Panc1 (cell line): ENCODE results near the gene TLE1. TPM values are rescaled to one million over a fixed set of nuclear protein-coding genes. Genes with fewer than 3 reads are reported as not detected.

ENCODE experiments used
- ATAC-seq: fragments of 200-7000 bp; cut with Tn5 transposase; 2 replicates; pipeline ENCODE4 v1.9.1; 2020; ENCODE audit warnings: mild to moderate bottlenecking, moderate library complexity
- BruUV-seq: library from RNA; stranded (reverse); fragments of 400-500 nt; replicated peaks from 2 replicates; lab custom pipeline; 2021; lab: Mats Ljungman, UMichigan
- CTCF ChIA-PET: fragments of 300-600 bp; sonication (Branson Sonifier 250); formaldehyde crosslinking; loops from one replicate; lab custom pipeline; 2022; ENCODE audit warnings: antibody characterized with exemption; lab: Charles Lee
- POLR2A ChIA-PET: fragments of 300-600 bp; sonication (Branson Sonifier 250); formaldehyde crosslinking; loops from one replicate; lab custom pipeline; 2022; ENCODE audit warnings: antibody characterized with exemption; lab: Charles Lee
- DNase-seq: peaks from one replicate; pipeline ENCODE4 v3.0.0-alpha.2; 2010; ENCODE audit warnings: low read depth, low spot score
- H3K27ac ChIP-seq: 2 replicates; pipeline ENCODE4 v1.5.1; 2011; ENCODE audit warnings: mild to moderate bottlenecking, low read length, inconsistent platforms
- H3K27me3 ChIP-seq: fragments of 200-500 bp; sonication (Bioruptor generic); 2 replicates; pipeline ENCODE4 v1.6.0; 2014; ENCODE audit warnings: low read length, inconsistent platforms; ENCODE audit not compliant: control insufficient read depth, insufficient read depth
- H3K36me3 ChIP-seq: fragments of 200-500 bp; sonication (Bioruptor generic); 2 replicates; pipeline ENCODE4 v1.5.1; 2014; ENCODE audit warnings: inconsistent platforms, mild to moderate bottlenecking, low read length, moderate library complexity; ENCODE audit not compliant: control insufficient read depth, insufficient read depth
- H3K4me1 ChIP-seq: 2 replicates; pipeline ENCODE4 v1.5.1; 2011; ENCODE audit warnings: inconsistent platforms, mild to moderate bottlenecking, low read length, moderate library complexity; ENCODE audit not compliant: control insufficient read depth, insufficient read depth
- H3K4me3 ChIP-seq, 2 experiments: 2 replicates each; pipeline ENCODE4 v1.5.1; 2011 to 2012; ENCODE audit warnings: low read depth in 2 of 2, low read length in 2 of 2, mild to moderate bottlenecking in 2 of 2, inconsistent platforms in 1 of 2, moderate library complexity in 1 of 2
- H3K9me3 ChIP-seq: fragments of 200-500 bp; sonication (Bioruptor generic); 2 replicates; pipeline ENCODE4 v1.5.1; 2014; ENCODE audit warnings: low read depth, mild to moderate bottlenecking, inconsistent platforms, low read length, moderate library complexity; ENCODE audit not compliant: control insufficient read depth, insufficient read depth
- POLR2AphosphoS5 ChIP-seq: IDR thresholded peaks from 2 replicates; pipeline ENCODE4 v1.6.1; 2012; ENCODE audit warnings: mild to moderate bottlenecking, low read depth, low read length, moderate library complexity
- REST ChIP-seq, 2 experiments: IDR thresholded peaks; 2 replicates each; pipeline ENCODE4 v1.6.1; 2011 to 2012; ENCODE audit warnings: low read depth in 2 of 2, control low read depth in 1 of 2, low read length in 1 of 2, mild to moderate bottlenecking in 1 of 2, moderate library complexity in 1 of 2; ENCODE audit not compliant: insufficient read depth in 1 of 2
- SIN3A ChIP-seq: IDR thresholded peaks from 2 replicates; pipeline ENCODE4 v1.6.1; 2012; ENCODE audit warnings: low read depth, mild to moderate bottlenecking, low read length, moderate library complexity, borderline replicate concordance; ENCODE audit not compliant: insufficient read depth
- TCF7L2 ChIP-seq: IDR thresholded peaks from 2 replicates; pipeline ENCODE4 v1.6.1; 2011; ENCODE audit warnings: mild to moderate bottlenecking, low read depth, low read length, inconsistent platforms
- in situ Hi-C: cut with HindIII; loops from 2 replicates; pipeline ENCODE4 v1.10.0; 2016; ENCODE audit warnings: low sequenced_read_pairs, low pct_unique_long_range_greater_than_20kb
- intact Hi-C: fragments of 100-400 bp; cut with micrococcal nuclease; formaldehyde crosslinking; loops from one replicate; pipeline ENCODE4 v1.10.0; 2022; ENCODE audit not compliant: unreplicated experiment
- total RNA-seq: library from RNA; stranded (reverse); gene quantifications from one replicate; pipeline ENCODE4 v1.2.1, GENCODE V29; 2021; ENCODE audit not compliant: unreplicated experiment
- TF ChIP-seq, protein P1 (sequence below): fragments of 450-650 bp; IDR thresholded peaks from 2 replicates; pipeline ENCODE4 v1.5.1; 2017; ENCODE audit warnings: mild to moderate bottlenecking

Gene TLE1
- total RNA-seq, 1 experiment from 2014 or later, result 12.9 TPM

DNA sequence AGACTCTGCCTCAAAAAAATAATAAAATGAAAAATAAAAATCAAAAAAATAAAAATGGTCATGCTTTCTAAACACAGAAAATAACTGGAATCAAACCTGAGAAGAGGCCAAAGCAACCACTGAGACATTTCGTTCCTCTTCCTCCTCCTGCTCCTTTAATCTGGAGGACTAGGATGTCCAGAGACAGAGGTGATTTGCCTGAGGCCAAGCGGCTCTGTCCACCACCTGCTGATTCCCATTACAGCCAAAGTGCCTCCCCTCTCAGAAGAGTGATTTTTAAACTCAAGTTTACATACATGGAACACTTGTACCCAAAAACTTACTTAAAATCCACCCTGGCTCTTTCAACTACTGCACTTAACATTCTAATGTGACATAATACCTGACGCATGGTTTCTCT, 65.6 kb downstream of the TLE1 start:
- intact Hi-C loops, result no loop called here
- no peak for DNase-seq
- in situ Hi-C loops, result no loop called here
- TF ChIP-seq SIN3A, result no peak
- TF ChIP-seq REST (IDR thresholded peaks at IDR 0.05; ENCODE audit: insufficient read depth in 1 of 2, low read depth in 2 of 2, low read length in 1 of 2), result no peak
- no peak for TF ChIP-seq TCF7L2
- TF ChIP-seq, protein P1, sequence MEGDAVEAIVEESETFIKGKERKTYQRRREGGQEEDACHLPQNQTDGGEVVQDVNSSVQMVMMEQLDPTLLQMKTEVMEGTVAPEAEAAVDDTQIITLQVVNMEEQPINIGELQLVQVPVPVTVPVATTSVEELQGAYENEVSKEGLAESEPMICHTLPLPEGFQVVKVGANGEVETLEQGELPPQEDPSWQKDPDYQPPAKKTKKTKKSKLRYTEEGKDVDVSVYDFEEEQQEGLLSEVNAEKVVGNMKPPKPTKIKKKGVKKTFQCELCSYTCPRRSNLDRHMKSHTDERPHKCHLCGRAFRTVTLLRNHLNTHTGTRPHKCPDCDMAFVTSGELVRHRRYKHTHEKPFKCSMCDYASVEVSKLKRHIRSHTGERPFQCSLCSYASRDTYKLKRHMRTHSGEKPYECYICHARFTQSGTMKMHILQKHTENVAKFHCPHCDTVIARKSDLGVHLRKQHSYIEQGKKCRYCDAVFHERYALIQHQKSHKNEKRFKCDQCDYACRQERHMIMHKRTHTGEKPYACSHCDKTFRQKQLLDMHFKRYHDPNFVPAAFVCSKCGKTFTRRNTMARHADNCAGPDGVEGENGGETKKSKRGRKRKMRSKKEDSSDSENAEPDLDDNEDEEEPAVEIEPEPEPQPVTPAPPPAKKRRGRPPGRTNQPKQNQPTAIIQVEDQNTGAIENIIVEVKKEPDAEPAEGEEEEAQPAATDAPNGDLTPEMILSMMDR, result no peak
- no peak for TF ChIP-seq POLR2AphosphoS5
- no TSS peak for BruUV-seq
- ChIA-PET POLR2A (no interaction called here), CTCF (no interaction called here)
- Histone ChIP-seq H3K4me3 (no peak overlapping the region), H3K4me1 (no peaks in the 10 kb centered on the region), H3K27ac (no peak overlapping the region), H3K27me3 (no peaks in the 10 kb centered on the region), H3K36me3 (no peaks in the 10 kb centered on the region), H3K9me3 (no peaks in the 10 kb centered on the region)
- no peak for ATAC-seq

GRCh38 chr9:81622471-81623255, 66.7 kb downstream of the TLE1 start:
- POLR2A ChIA-PET, result no interaction called here
- TF ChIP-seq, protein P1, result no peak
- TF ChIP-seq SIN3A (no peak), REST (IDR thresholded peaks at IDR 0.05; ENCODE audit: insufficient read depth in 1 of 2, low read depth in 2 of 2, low read length in 1 of 2) (no peak)
- intact Hi-C loops, result no loop called here
- Histone ChIP-seq H3K27me3 (no peaks in the 10 kb centered on the region), H3K36me3 (no peaks in the 10 kb centered on the region), H3K4me1 (no peaks in the 10 kb centered on the region), H3K27ac (no peak overlapping the region), H3K4me3 (no peak overlapping the region), H3K9me3 (no peaks in the 10 kb centered on the region)
- no peak for DNase-seq
- CTCF ChIA-PET, result no interaction called here
- BruUV-seq, result no TSS peak
- in situ Hi-C loops, result no loop called here
- no peak for ATAC-seq
